GM19240 (cell line): ENCODE measurements around the gene KLF16.

Experiments used
- DNase-seq: peaks from one replicate; pipeline ENCODE4 v3.0.0; 2011; ENCODE audit warnings: low spot score; ENCODE audit not compliant: insufficient read length

The KLF16 gene

GRCh38 chr19:1868971-1869370, 5.6 kb upstream of the KLF16 start:
- DNase-seq: no peak

- no peak for DNase-seq
These were observed 4.0 kb upstream of the KLF16 start for GRCh38 chr19:1867349-1867724.

- no peak for DNase-seq
These were observed 3.4 kb upstream of the KLF16 start for GRCh38 chr19:1866693-1867348.

DNA sequence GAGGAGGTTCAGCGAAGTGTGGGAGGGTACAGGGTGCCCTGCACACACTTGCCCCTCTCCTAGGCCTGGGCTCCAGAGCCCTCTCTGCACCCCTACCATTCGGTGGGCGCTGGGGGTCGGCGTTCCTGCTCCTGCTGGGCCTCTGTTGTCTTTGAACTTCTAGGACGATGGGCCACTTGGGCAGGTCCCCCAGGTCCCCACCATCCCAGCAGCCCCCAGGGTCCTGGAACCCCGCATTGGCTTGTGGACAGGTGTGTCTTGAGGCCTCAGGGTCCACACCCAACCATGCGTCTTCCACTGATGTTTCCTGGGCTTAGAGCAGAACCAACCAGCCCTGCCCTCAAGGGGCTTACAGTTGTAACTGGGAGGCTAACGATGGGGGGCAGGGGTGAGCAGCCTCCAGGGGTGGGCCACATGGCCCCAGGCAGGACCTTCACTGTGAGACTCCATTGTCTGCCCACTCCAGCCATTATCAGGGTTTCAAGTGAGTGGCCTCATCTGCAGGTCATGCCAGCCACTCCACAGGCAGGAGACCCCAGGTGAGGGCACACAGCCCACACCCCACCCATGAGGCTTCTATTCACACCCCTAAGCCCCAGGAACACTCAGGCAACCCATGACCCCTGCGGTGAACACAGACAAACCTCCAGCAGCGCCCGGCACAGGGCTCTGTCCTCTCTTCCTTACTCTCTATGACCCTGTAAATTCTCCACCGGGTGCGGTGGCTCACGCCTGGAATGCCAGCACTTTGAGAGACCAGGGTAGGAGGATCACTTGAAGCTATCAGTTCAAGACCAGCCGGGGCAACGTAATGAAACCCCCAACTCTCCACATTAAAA, 2.0 kb upstream of the KLF16 start:
- no peak for DNase-seq

DNA sequence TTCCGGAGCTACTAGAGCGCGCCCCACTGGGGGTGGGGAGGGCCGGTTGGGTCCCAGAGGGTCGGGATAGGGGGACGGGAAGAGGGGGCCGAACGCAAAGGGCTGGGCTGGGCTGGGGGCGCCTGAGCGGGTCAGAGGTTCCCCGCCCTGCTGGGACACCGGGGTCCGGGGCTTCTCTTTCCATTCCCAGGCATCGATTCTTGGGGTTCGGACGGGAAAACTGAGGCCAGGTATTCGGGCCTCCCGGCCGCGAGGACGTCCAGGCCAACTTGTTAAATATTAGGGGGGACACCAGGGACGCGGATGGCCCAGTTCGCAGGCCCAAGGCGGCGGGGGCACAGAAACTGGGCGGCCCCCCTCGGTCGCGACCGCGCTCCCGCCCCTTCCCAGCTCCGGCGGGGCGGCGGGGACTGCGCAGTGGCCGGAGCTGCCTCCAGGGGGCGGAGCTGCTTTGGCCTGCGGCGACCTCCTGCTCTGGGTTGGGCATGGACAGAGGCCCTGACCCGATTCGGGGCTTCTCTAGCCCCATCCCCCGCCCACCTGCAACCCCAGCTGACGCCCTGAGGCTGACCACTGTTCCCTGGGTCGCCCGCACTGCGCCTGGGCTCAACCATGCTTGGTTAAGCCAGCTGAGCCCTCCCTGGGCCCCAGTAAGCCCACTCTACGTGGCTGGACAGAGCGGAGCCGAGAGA, 1.2 kb upstream of the KLF16 start:
- DNase-seq: peak; percentile 90

- DNase-seq: peak; percentile 98
These were observed 480 bp upstream of the KLF16 start for GRCh38 chr19:1863638-1864479.

DNA sequence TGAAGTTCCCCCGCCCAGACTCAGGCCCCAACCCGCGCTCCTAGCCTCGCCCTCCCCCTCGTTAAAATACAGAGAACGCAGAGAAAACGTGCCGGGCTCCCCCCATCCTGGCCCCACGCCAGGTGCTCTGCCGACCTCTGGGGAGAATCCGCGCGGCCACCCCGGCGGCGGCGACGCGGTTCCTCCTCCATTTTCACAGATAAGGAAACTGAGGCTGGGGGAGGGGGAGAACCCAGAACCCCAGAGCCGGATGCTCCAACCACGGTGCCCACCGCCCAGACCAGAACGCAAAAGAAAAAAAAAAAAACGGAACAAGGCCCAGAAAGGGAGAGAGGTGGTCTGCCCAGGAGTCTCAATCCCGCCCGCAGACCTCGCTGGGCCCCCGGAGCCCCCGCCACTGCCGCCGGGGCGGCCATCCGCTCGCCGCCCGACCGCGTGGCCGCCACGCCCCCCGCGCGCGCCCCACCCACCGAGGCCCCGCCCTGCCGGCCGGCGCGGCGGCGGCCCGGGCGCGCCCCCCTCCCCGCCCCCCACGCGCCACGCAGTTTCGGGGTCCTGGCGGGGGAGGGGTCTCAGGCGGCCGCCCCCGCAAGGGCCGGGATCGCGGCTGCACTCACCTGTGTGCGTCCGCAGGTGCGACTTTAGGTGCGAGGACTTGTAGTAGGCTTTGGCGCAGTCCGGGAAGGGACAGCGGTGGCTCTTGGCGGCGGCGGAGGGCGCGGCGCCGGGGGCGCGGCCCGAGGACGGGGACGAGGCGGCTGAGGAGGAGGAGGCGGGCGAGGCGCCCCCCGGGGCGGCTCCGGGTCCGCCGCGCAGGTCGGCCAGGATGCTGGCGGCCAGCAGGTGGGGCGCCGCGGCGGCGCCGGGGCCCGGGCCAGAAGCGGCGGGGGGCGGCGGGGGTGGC, 703 bp downstream of the KLF16 start:
- DNase-seq: peak; percentile 63

GRCh38 chr19:1862068-1862423, 1.3 kb downstream of the KLF16 start:
- no peak for DNase-seq

GRCh38 chr19:1861599-1862031, 1.8 kb downstream of the KLF16 start:
- DNase-seq: no peak

DNA sequence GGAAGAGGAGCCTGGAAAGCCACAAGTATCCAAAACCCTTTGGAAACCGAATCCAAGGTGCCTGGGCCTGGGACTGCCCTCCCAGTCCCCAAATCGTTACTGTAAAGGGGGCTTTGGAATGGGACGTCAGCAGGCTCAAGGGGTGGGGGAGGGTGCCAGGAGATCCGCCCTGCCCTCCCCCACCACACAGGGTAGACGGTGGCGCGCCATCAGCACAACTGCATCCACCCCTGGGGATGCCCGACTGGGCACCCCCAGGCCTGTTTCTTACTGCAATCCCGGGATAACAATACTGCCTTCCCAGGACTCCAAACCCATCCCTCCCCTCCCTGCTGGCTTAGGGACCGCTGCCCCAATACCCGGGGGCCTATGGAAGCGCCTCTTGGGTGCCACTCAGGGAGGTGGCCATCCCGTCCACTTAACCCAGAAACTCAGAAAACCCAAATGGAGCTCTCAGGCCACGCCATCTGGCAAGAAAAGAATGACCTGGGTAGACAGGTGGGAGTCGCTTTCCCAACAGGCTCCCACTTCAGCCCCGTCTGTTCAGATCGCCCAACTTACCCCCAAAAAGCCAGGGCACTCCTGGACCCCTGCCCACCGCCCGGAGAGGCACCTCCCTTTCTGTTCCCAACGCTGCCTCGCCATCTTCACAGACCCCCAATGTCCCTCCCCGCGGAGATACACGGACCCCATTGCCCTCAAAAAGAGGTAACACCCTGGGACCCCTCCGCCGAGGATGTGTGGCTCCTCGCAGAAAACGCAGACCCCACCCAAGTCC, 2.4 kb downstream of the KLF16 start:
- no peak for DNase-seq

DNA sequence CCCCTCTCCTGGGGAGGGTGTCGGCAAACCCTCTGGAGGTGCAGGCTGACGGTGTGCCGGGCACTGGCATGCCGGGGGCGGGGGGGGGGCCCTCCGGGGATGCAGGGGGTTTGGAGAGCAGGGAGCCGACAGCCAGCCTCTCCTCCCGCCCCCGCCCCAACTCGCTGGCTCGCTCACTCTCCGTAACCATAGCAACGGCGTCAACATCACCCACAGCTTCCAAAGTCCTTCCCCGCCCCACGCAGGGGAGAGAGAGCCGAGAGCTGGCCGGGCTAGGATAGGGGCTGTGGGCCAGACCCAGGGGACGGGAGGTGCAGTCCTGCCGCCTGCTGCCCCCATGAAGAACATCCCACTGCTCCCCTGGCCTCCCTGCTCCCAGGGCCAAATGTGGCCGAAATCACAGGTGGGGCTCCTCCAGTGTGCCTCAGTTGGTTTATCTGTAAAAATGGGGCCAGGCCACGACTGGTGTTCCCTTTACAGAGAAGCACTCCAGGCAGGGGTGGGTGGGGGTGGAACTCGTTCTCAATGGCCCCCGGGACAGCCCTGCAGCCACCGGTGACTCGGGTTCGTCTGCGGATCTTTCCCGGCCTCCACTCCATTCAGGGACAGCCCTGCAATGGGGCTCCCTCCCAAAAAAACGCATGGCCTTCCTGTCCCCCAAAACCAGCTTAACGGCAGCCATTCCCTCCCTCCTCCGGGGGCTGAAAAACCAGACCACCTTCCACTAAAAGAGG, 3.2 kb downstream of the KLF16 start:
- DNase-seq: no peak

DNA sequence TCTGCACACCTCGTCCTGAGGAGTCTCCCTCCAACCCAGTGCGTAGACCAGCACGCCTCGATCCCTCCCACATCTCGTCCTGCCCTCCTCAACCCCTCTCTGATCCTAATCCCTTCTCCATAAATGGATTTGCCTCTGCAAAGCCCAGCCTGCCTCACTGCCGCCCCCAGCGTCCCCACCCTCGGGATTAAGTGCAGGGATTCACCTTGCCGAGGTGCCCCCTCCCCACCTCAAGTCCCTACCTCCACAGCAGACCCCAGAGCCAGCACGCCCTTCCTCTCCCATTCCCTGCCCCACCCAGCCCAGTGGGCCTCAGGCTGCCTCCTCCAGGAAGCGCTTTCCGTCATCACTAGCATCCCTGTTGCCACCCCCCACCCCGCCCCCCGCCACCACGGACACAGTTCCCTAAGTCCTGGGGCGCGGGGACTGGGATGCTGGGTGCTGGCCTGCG, 4.0 kb downstream of the KLF16 start:
- DNase-seq: no peak

DNA sequence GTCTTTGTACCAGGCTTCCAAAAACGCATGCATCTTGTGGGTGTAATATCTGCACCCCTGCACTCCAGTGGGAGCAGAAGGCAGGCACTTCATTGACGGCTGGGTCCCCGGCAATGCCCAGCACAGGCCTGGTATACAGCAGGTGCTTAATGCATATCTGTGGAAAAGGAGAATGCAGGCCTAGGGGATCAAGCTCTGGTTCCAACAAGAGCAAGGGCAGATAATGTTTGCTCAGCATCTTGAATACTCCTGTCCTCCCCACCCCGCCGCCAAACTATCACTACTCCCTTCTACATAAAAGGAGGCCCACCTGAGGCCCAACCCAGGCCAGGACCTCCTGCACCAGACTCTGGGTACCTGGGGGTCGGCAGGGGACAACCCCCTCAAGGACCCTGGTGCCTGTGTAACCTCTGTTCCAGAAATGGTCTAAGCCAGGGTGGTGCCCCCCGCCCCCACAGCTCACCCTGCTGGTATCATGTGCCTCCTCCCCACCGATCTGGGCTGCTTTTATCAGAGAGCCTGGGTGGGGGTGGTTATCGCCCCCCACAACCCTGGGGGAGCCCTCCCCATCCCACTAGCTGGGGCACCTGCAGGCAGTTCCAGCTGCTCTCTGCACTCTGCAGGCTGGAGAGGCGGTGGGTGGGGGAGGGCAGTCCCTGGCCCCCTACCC, 4.8 kb downstream of the KLF16 start:
- DNase-seq: no peak

GRCh38 chr19:1857648-1858326, 5.6 kb downstream of the KLF16 start:
- no peak for DNase-seq

GRCh38 chr19:1856698-1857603, 6.4 kb downstream of the KLF16 start:
- peak; percentile 89 for DNase-seq

- no peak for DNase-seq
These were observed 7.1 kb downstream of the KLF16 start for GRCh38 chr19:1856345-1856697.

GRCh38 chr19:1855828-1856255, 7.5 kb downstream of the KLF16 start:
- no peak for DNase-seq
